Stimulated activated naive CD8-positive, alpha-beta T cell treated with anti-CD3 and anti-CD28 coated beads, Interleukin-15, amount 100 ng/mL, for 72 hours (primary cell): ENCODE results near the gene PLCB1.
"Not testable (repeated sequence)": the region's sequence is repeated elsewhere in the genome, so short reads cannot be mapped to it uniquely, and the experiment has no call there.

ENCODE experiments used
- ATAC-seq: fragments of 150-1000 bp; cut with Tn5 transposase; 2 replicates; pipeline ENCODE4 v1.10.0; 2021; ENCODE audit warnings: mild to moderate bottlenecking, moderate library complexity
- DNase-seq, 2 donors: peaks; one replicate each; pipeline ENCODE4 v3.0.0; 2021 to 2022
- H3K27ac Mint-ChIP-seq, 2 donors: one replicate each; pipeline ENCODE4 v1.8.0; 2022; ENCODE audit warnings: mild to moderate bottlenecking in 2 of 2, mixed read lengths in 2 of 2, moderate library complexity in 2 of 2
- H3K27me3 Mint-ChIP-seq: one replicate; pipeline ENCODE4 v1.8.0; 2022; ENCODE audit warnings: mixed read lengths
- H3K4me1 Mint-ChIP-seq: one replicate; pipeline ENCODE4 v1.8.0; 2022; ENCODE audit warnings: mild to moderate bottlenecking, mixed read lengths
- H3K4me3 Mint-ChIP-seq, 2 donors: one replicate each; pipeline ENCODE4 v1.8.0; 2022; ENCODE audit warnings: mild to moderate bottlenecking in 2 of 2, mixed read lengths in 2 of 2, moderate library complexity in 1 of 2
- H3K9me3 Mint-ChIP-seq, 2 donors: one replicate each; pipeline ENCODE4 v1.8.0; 2022; ENCODE audit warnings: mixed read lengths in 2 of 2

PLCB1 gene

GRCh38 chr20:8581446-8582183 lies 449.5 kb downstream of the PLCB1 start:
- Mint-ChIP-seq H3K4me1 (no peaks in the 10 kb centered on the region), H3K27ac (no peak overlapping the region), H3K4me3 (no peak overlapping the region), H3K9me3 (no peaks in the 10 kb centered on the region), H3K27me3 (no peaks in the 10 kb centered on the region)
- no peak for DNase-seq
- ATAC-seq, result no peak

GRCh38 chr20:8583012-8583565 lies 451.0 kb downstream of the PLCB1 start:
- H3K4me3 Mint-ChIP-seq, result no peak overlapping the region
- no peaks in the 10 kb centered on the region for H3K4me1 Mint-ChIP-seq
- no peak for DNase-seq
- no peaks in the 10 kb centered on the region for H3K27me3 Mint-ChIP-seq
- no peak for ATAC-seq
- no peak overlapping the region for H3K27ac Mint-ChIP-seq
- H3K9me3 Mint-ChIP-seq, result no peaks in the 10 kb centered on the region

GRCh38 chr20:8583566-8584043 lies 451.5 kb downstream of the PLCB1 start:
- no peaks in the 10 kb centered on the region for H3K4me1 Mint-ChIP-seq

GRCh38 chr20:8587251-8587650 lies 455.2 kb downstream of the PLCB1 start:
- ATAC-seq (no peak), DNase-seq (no peak)
- Mint-ChIP-seq H3K27ac (no peak overlapping the region), H3K4me3 (no peak overlapping the region), H3K4me1 (no peaks in the 10 kb centered on the region), H3K9me3 (no peaks in the 10 kb centered on the region), H3K27me3 (no peaks in the 10 kb centered on the region)

More at GRCh38 chr20:8583566-8584043, 451.5 kb downstream of the PLCB1 start:
- ATAC-seq (no peak), DNase-seq (no peak)
- Mint-ChIP-seq H3K27ac (no peak overlapping the region), H3K27me3 (no peaks in the 10 kb centered on the region), H3K4me3 (no peak overlapping the region), H3K9me3 (no peaks in the 10 kb centered on the region)

GRCh38 chr20:8587810-8588209 lies 455.7 kb downstream of the PLCB1 start:
- no peak for ATAC-seq
- no peak overlapping the region for H3K27ac Mint-ChIP-seq
- no peak for DNase-seq

GRCh38 chr20:8589956-8590355 lies 457.9 kb downstream of the PLCB1 start:
- no peak for DNase-seq
- H3K4me1 Mint-ChIP-seq, result no peaks in the 10 kb centered on the region
- H3K9me3 Mint-ChIP-seq, result no peaks in the 10 kb centered on the region
- ATAC-seq, result no peak
- H3K4me3 Mint-ChIP-seq, result no peak overlapping the region
- H3K27me3 Mint-ChIP-seq, result no peaks in the 10 kb centered on the region
- no peak overlapping the region for H3K27ac Mint-ChIP-seq

More at GRCh38 chr20:8587810-8588209, 455.7 kb downstream of the PLCB1 start:
- H3K4me1 Mint-ChIP-seq, result no peaks in the 10 kb centered on the region
- no peaks in the 10 kb centered on the region for H3K9me3 Mint-ChIP-seq
- H3K27me3 Mint-ChIP-seq, result no peaks in the 10 kb centered on the region
- H3K4me3 Mint-ChIP-seq, result no peak overlapping the region

- not testable (repeated sequence) for ATAC-seq, DNase-seq, H3K9me3 Mint-ChIP-seq, H3K27ac Mint-ChIP-seq, H3K27me3 Mint-ChIP-seq, H3K4me3 Mint-ChIP-seq
- H3K4me1 Mint-ChIP-seq, result peaks cover 24% of the 10 kb centered on the region
These were observed 469.0 kb downstream of the PLCB1 start for GRCh38 chr20:8600910-8601541.

GRCh38 chr20:8601542-8601912 lies 469.5 kb downstream of the PLCB1 start:
- H3K9me3 Mint-ChIP-seq, result peaks cover 0 to 7% of the 10 kb centered on the region in 2 donors
- no peak overlapping the region for H3K27ac Mint-ChIP-seq
- H3K4me3 Mint-ChIP-seq, result no peak overlapping the region
- H3K4me1 Mint-ChIP-seq, result peaks cover 24% of the 10 kb centered on the region
- no peak for DNase-seq
- H3K27me3 Mint-ChIP-seq, result no peaks in the 10 kb centered on the region
- no peak for ATAC-seq

GRCh38 chr20:8602389-8603116 lies 470.5 kb downstream of the PLCB1 start:
- peak overlapping the region in 1 of 2 donors; percentile 74 for H3K27ac Mint-ChIP-seq
- H3K27me3 Mint-ChIP-seq, result no peaks in the 10 kb centered on the region
- DNase-seq (no peak), ATAC-seq (peak; percentile 52)
- H3K4me3 Mint-ChIP-seq, result peak overlapping the region; percentile 50 to 75
- H3K9me3 Mint-ChIP-seq, result peaks cover 0 to 14% of the 10 kb centered on the region in 2 donors
- peaks cover 24% of the 10 kb centered on the region for H3K4me1 Mint-ChIP-seq

- Mint-ChIP-seq H3K4me1 (peaks cover 3% of the 10 kb centered on the region), H3K4me3 (no peak overlapping the region), H3K9me3 (peaks cover 0 to 7% of the 10 kb centered on the region in 2 donors), H3K27me3 (no peaks in the 10 kb centered on the region), H3K27ac (no peak overlapping the region)
- DNase-seq (no peak), ATAC-seq (no peak)
These were observed 476.4 kb downstream of the PLCB1 start for GRCh38 chr20:8608470-8608869.

- H3K4me3 Mint-ChIP-seq, result no peak overlapping the region
- no peak for DNase-seq
- no peaks in the 10 kb centered on the region for H3K27me3 Mint-ChIP-seq
- no peaks in the 10 kb centered on the region for H3K9me3 Mint-ChIP-seq
- H3K27ac Mint-ChIP-seq, result no peak overlapping the region
- ATAC-seq, result no peak
- H3K4me1 Mint-ChIP-seq, result no peaks in the 10 kb centered on the region
These were observed 484.7 kb downstream of the PLCB1 start for GRCh38 chr20:8616792-8617191.

GRCh38 chr20:8621001-8621400 lies 488.9 kb downstream of the PLCB1 start:
- Mint-ChIP-seq H3K9me3 (no peaks in the 10 kb centered on the region), H3K4me3 (no peak overlapping the region), H3K27me3 (no peaks in the 10 kb centered on the region), H3K27ac (peak overlapping the region in 1 of 2 donors; percentile 14), H3K4me1 (no peaks in the 10 kb centered on the region)
- ATAC-seq (no peak), DNase-seq (no peak)

- ATAC-seq (no peak), DNase-seq (no peak)
- Mint-ChIP-seq H3K27me3 (no peaks in the 10 kb centered on the region), H3K9me3 (no peaks in the 10 kb centered on the region), H3K4me1 (no peaks in the 10 kb centered on the region), H3K27ac (no peak overlapping the region), H3K4me3 (no peak overlapping the region)
These were observed 492.0 kb downstream of the PLCB1 start for GRCh38 chr20:8624046-8624445.

GRCh38 chr20:8624616-8625015 lies 492.6 kb downstream of the PLCB1 start:
- H3K27ac Mint-ChIP-seq, result no peak overlapping the region
- no peak overlapping the region for H3K4me3 Mint-ChIP-seq
- no peak for DNase-seq
- no peaks in the 10 kb centered on the region for H3K27me3 Mint-ChIP-seq
- H3K9me3 Mint-ChIP-seq, result no peaks in the 10 kb centered on the region
- H3K4me1 Mint-ChIP-seq, result no peaks in the 10 kb centered on the region
- no peak for ATAC-seq

- no peaks in the 10 kb centered on the region for H3K4me1 Mint-ChIP-seq
- no peaks in the 10 kb centered on the region for H3K9me3 Mint-ChIP-seq
- H3K4me3 Mint-ChIP-seq, result no peak overlapping the region
- ATAC-seq (no peak), DNase-seq (no peak)
- no peaks in the 10 kb centered on the region for H3K27me3 Mint-ChIP-seq
- H3K27ac Mint-ChIP-seq, result no peak overlapping the region
These were observed 495.4 kb downstream of the PLCB1 start for GRCh38 chr20:8627340-8628004.
